CD4-positive, alpha-beta T cell treated with Interleukin-6 at 100 ng/mL for 8 hours (primary cell): ENCODE data around the gene UBE2Z.
"Not testable (repeated sequence)": the region's sequence is repeated elsewhere in the genome, so short reads cannot be mapped to it uniquely, and the experiment has no call there.

ENCODE experiments used
- DNase-seq: peaks from one replicate; pipeline ENCODE4 v3.0.0-alpha.2; 2020; ENCODE audit warnings: mixed read lengths, low spot score

UBE2Z gene

DNA sequence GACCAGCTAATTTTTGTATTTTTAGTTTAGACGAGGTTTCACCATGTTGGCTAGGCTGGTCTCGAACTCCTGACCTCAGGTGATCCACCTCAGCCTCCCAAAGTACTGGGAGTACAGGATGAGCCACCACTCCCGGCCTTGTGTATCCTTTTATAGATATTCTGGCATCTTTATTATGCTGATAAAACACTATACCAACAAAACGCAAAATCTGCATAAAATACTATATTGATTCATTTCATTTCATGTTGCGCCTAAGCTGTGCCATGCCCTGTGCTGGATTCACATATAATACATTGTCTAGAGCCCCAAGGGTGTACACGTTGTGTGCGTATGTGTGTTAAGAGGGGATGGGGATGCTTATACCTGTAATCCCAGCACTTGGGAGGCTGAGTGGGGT lies 3.8 kb upstream of the UBE2Z start:
- DNase-seq: no peak

- no peak for DNase-seq
These were observed 2.2 kb upstream of the UBE2Z start for GRCh38 chr17:48905987-48906515.

DNA sequence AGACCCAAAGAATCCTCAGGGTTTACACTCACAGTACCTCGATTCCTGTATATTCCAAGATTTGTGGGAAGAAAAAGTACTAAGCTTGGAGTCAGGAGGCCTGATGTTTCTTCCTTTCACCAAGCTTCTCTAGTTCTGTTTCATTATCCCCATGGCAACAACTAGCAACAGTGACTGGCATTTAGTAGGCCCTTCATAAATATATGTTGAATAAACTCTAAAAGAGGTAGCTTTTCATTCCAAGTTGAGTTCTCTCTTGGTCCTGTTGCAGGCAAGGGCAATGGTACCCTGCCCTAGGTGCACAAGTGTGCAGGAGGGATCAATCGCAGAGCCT lies 527 bp upstream of the UBE2Z start:
- DNase-seq: peak; percentile 3

GRCh38 chr17:48908853-48909394 lies 717 bp downstream of the UBE2Z start:
- peak; percentile 84 for DNase-seq

GRCh38 chr17:48909783-48910182 lies 1.6 kb downstream of the UBE2Z start:
- DNase-seq: no peak

DNA sequence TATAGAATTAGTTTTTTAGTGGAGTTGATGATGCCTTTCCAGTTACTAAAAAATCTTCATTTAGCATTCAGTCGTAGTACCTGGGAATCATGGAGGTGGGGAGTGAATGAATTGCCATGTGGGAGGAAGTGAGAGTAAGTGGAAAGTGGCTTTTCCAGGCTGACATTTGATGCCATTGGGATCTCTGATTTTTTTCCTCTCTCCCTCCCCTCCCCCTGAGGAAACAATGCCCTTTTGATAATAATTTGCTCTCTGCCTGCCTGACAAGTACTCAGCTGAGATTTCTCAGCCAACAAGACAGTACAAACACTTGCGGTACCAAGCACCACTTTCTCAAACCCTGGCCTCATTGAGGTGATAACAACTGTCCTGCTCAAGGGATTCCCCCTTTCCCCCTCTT lies 2.2 kb downstream of the UBE2Z start:
- no peak for DNase-seq

DNA sequence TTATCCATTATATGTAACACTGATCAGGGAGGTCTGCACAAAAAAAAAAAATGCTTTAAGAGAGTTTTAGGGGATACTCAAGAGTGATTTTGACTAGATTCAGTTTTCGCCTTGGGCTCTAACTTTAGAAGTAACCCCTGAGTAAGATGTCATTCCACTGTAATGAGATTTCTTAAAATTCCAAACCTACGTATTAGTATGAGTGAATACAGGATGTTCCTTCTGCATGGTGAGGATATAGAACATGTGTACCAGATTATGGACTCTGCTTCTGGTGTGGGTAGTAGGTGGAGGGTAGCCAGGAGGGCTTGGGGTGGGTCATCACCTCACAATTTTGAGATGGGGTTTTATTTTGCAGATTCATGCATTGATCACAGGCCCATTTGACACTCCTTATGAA lies 4.3 kb downstream of the UBE2Z start:
- DNase-seq: no peak

GRCh38 chr17:48915459-48916282 lies 7.5 kb downstream of the UBE2Z start:
- peak; percentile 35 for DNase-seq

DNA sequence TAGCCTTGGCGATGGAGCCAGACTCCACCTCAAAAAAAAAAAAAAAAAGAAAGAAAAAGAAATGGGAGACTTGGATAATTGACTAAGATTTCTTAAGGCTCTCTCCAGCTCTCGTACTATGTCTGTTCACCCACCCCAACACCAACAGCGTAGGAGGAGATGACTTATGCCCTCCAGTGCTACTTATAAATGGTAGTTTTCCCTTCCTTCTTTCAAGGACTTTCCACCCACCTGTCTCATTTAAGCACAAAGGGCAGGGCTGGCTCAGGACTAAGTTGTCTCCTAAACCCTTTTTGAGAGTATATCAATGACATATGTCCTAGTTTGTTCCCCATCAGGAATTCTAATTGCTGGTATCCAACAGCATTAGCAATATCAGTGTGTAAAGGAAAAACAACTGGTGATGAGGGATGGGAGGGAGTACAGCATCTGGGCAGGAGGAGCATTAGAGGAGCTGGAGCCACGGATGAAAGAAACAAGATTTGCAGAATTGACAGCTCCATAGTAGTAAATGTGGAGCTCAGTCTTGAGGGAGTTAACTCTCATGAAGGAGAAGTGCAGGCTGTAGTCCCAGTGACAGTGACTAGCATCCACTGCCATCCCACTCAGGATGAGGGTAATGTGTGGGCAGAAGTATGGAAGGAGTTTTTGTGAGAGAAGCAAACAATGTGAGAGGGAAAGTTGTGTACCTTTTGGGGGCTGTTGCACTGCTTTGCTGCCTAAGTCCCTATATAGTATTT lies 17.2 kb downstream of the UBE2Z start:
- no peak for DNase-seq

DNA sequence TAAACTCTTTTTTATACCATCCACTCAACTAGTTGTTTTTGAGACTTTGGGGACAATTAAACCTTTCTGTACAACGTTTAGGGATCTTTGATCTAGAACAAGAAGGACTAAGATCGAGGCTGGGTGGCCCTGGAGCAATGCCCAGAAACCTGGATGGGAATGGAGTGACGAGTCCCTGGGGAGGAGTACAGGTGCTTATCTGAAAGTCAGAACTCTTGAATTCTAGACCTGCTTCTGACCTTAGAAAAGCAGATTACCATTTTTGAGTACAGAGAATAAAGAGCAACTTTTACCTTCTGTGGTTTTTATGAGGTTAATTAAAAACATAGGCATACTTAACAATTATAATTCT lies 17.8 kb downstream of the UBE2Z start:
- no peak for DNase-seq

GRCh38 chr17:48927978-48928745 lies 20.0 kb downstream of the UBE2Z start:
- no peak for DNase-seq

GRCh38 chr17:48928876-48929811 lies 20.9 kb downstream of the UBE2Z start:
- no peak for DNase-seq

DNA sequence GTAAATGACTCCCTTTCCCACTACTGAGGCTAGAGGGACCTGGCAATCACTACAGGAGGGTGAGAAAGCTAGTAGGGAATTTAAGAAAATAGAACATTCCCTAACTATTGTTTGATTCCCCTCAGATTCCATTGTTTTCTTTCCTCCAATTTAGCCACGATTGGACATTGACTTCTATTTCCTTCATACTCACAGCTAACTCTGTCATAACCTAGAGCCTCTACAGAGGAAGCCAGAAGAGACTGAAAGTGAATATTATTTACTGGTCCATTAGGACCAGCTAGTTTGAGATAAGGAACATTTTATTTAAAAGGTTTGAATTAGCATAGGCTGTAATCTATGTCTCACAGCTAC lies 21.6 kb downstream of the UBE2Z start:
- no peak for DNase-seq

GRCh38 chr17:48930435-48930873 lies 22.2 kb downstream of the UBE2Z start:
- no peak for DNase-seq

GRCh38 chr17:48933035-48933434 lies 24.8 kb downstream of the UBE2Z start:
- no peak for DNase-seq

GRCh38 chr17:48944515-48945260 lies 36.5 kb downstream of the UBE2Z start, which contains the start of gene SNF8:
Gene SNF8, minus strand, starts transcription at chr17:48944842. Its CDS starts 108 bp downstream, at chr17:48944734.
- peak; percentile 87 for DNase-seq

GRCh38 chr17:48945261-48945651 lies 37.0 kb downstream of the UBE2Z start:
- not testable (repeated sequence) for DNase-seq

DNA sequence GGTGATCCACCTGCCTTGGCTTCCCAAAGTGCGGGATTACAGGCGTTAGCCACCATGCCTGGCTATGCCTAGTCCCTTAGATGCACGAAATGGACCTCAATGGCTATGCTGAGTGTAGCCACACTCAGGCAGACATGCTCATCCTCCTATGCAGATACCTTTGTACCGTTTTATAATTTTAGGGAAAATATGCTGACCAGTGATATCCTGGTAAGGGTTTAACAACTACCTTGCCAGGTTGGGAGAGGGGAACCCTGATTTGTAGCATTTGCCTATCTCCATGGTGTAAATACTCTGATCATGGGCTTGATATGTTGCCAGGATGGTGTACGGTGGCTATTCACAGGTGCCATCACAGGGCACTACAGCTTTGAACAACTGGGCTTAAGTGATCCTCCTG lies 43.4 kb downstream of the UBE2Z start:
- no peak for DNase-seq

DNA sequence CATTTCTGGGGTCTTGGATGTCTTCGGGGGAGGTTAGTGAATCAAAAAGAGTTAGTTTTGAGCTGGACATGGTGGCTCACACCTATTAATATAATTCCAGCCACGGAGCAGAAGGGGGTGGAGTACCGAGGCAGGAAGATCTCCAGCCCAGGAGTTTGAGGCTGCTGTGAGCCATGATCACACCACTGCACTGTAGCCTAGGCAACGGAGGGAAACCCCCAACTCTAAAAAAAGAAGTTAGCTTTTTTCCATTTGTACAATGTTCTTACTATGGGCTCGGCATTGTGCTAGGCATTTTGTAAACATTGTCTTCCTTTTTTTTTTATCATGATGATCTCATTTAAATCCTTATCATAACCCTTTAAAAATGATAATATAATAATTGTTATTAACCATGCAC lies 44.7 kb downstream of the UBE2Z start:
- DNase-seq: no peak

DNA sequence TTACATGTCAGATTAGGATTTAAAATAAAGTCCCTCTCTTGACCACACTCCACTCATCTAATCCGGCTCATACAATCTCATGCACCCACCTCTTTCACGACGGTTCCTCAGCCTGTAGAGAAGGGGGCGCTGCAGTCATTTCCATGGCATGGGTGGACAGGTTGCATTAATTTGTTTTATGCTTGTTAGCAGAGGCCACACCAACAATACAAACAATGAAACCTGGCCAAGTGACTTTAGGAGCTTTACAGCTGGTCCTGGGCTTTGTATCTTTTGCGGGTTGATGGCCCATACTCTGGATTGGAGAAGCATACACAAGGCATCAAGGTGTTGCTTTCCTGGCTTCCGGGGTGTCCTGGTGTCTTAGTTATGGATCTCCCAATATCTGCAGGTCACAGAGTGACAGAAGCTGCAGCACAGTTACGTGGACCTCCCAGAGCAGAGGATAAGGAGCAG lies 46.1 kb downstream of the UBE2Z start:
- no peak for DNase-seq
